HEK293 (cell line): Measurements from ENCODE around the gene ACP4.

Experiments used
- BCL11B ChIP-seq: fragments of 450-650 bp; formaldehyde crosslinking; IDR thresholded peaks from 2 replicates; pipeline ENCODE4 v1.5.1; 2016; ENCODE audit warnings: low read depth, missing biosample characterization, missing genetic modification characterization
- HOXA7 ChIP-seq: sonication (generic); formaldehyde crosslinking; IDR thresholded peaks from 2 replicates; pipeline ENCODE4 v1.8.1; 2022; ENCODE audit warnings: missing genetic modification reagents, borderline replicate concordance
- MZF1 ChIP-seq: fragments of 450-650 bp; formaldehyde crosslinking; IDR thresholded peaks from 2 replicates; pipeline ENCODE4 v1.5.1; 2017; ENCODE audit warnings: missing biosample characterization, missing genetic modification characterization, borderline replicate concordance
- RBAK ChIP-seq: fragments of 450-650 bp; formaldehyde crosslinking; IDR thresholded peaks from 2 replicates; pipeline ENCODE4 v1.5.1; 2016; ENCODE audit warnings: missing biosample characterization, missing genetic modification characterization
- SCRT2 ChIP-seq: fragments of 450-650 bp; formaldehyde crosslinking; IDR thresholded peaks from 2 replicates; pipeline ENCODE4 v1.5.1; 2016; ENCODE audit warnings: missing biosample characterization, missing genetic modification characterization
- SP2 ChIP-seq: fragments of 450-650 bp; formaldehyde crosslinking; IDR thresholded peaks from 2 replicates; pipeline ENCODE4 v1.5.1; 2016; ENCODE audit warnings: missing biosample characterization, missing genetic modification characterization
- SP3 ChIP-seq: fragments of 450-650 bp; formaldehyde crosslinking; IDR thresholded peaks from 2 replicates; pipeline ENCODE4 v1.5.1; 2016; ENCODE audit warnings: missing biosample characterization, missing genetic modification characterization
- YY1 ChIP-seq: fragments of 450-650 bp; formaldehyde crosslinking; IDR thresholded peaks from 2 replicates; pipeline ENCODE4 v1.5.1; 2018; ENCODE audit warnings: missing biosample characterization, missing genetic modification characterization
- YY2 ChIP-seq: fragments of 450-650 bp; formaldehyde crosslinking; IDR thresholded peaks from 2 replicates; pipeline ENCODE4 v1.5.1; 2016; ENCODE audit warnings: missing biosample characterization, missing genetic modification characterization
- ZBTB7A ChIP-seq: fragments of 450-650 bp; formaldehyde crosslinking; IDR thresholded peaks from 2 replicates; pipeline ENCODE4 v1.5.1; 2016; ENCODE audit warnings: low read depth, missing biosample characterization, missing genetic modification characterization
- ZNF112 ChIP-seq: fragments of 450-650 bp; formaldehyde crosslinking; IDR thresholded peaks from 2 replicates; pipeline ENCODE4 v1.5.0; 2017; ENCODE audit warnings: missing biosample characterization, missing genetic modification characterization
- ZNF350 ChIP-seq: fragments of 450-650 bp; formaldehyde crosslinking; IDR thresholded peaks from 2 replicates; pipeline ENCODE4 v1.5.0; 2017; ENCODE audit warnings: missing biosample characterization, mild to moderate bottlenecking, missing genetic modification characterization
- ZNF391 ChIP-seq: fragments of 450-650 bp; formaldehyde crosslinking; IDR thresholded peaks from 2 replicates; pipeline ENCODE4 v1.5.1; 2016; ENCODE audit warnings: low read depth, missing biosample characterization, missing genetic modification characterization, borderline replicate concordance
- ZNF404 ChIP-seq: fragments of 450-650 bp; formaldehyde crosslinking; IDR thresholded peaks from 2 replicates; pipeline ENCODE4 v1.5.1; 2017; ENCODE audit warnings: missing biosample characterization, missing genetic modification characterization
- ZNF560 ChIP-seq: fragments of 450-650 bp; formaldehyde crosslinking; IDR thresholded peaks from 2 replicates; pipeline ENCODE4 v1.5.1; 2017; ENCODE audit warnings: missing biosample characterization, missing genetic modification characterization, borderline replicate concordance
- ZNF596 ChIP-seq: fragments of 450-650 bp; IDR thresholded peaks from 2 replicates; pipeline ENCODE4 v1.5.0; 2018; ENCODE audit warnings: missing biosample characterization, mild to moderate bottlenecking, missing genetic modification characterization, moderate library complexity
- ZNF626 ChIP-seq: fragments of 450-650 bp; sonication (Bioruptor Pico); formaldehyde crosslinking; IDR thresholded peaks from 2 replicates; pipeline ENCODE4 v1.5.1; 2018; ENCODE audit warnings: missing biosample characterization, missing genetic modification characterization, inconsistent platforms
- ZNF660 ChIP-seq: fragments of 450-650 bp; IDR thresholded peaks from 2 replicates; pipeline ENCODE4 v1.5.1; 2018; ENCODE audit warnings: missing biosample characterization, mild to moderate bottlenecking, missing genetic modification characterization
- ZNF843 ChIP-seq: fragments of 450-650 bp; formaldehyde crosslinking; IDR thresholded peaks from 2 replicates; pipeline ENCODE4 v1.5.1; 2016; ENCODE audit warnings: missing biosample characterization, missing genetic modification characterization
- TF ChIP-seq, protein P1 (sequence below): fragments of 450-650 bp; formaldehyde crosslinking; IDR thresholded peaks from 2 replicates; pipeline ENCODE4 v1.5.1; 2016; ENCODE audit warnings: missing biosample characterization, missing genetic modification characterization
- TF ChIP-seq, protein P2 (sequence below): fragments of 450-650 bp; formaldehyde crosslinking; IDR thresholded peaks from 2 replicates; pipeline ENCODE4 v1.5.1; 2016; ENCODE audit warnings: missing biosample characterization, missing genetic modification characterization
- TF ChIP-seq, protein P3 (sequence below): fragments of 450-650 bp; formaldehyde crosslinking; IDR thresholded peaks from 2 replicates; pipeline ENCODE4 v1.5.1; 2016; ENCODE audit warnings: missing biosample characterization, missing genetic modification characterization
- TF ChIP-seq, protein P4 (sequence below): fragments of 450-650 bp; formaldehyde crosslinking; IDR thresholded peaks from 2 replicates; pipeline ENCODE4 v1.5.1; 2016; ENCODE audit warnings: missing biosample characterization, missing genetic modification characterization
- TF ChIP-seq, protein P5 (sequence below): fragments of 450-650 bp; formaldehyde crosslinking; IDR thresholded peaks from 2 replicates; pipeline ENCODE4 v1.5.1; 2016; ENCODE audit warnings: missing biosample characterization, missing genetic modification characterization
- TF ChIP-seq, protein P6 (sequence below): fragments of 450-650 bp; formaldehyde crosslinking; IDR thresholded peaks from 2 replicates; pipeline ENCODE4 v1.5.1; 2016; ENCODE audit warnings: missing biosample characterization, missing genetic modification characterization

Gene ACP4

DNA sequence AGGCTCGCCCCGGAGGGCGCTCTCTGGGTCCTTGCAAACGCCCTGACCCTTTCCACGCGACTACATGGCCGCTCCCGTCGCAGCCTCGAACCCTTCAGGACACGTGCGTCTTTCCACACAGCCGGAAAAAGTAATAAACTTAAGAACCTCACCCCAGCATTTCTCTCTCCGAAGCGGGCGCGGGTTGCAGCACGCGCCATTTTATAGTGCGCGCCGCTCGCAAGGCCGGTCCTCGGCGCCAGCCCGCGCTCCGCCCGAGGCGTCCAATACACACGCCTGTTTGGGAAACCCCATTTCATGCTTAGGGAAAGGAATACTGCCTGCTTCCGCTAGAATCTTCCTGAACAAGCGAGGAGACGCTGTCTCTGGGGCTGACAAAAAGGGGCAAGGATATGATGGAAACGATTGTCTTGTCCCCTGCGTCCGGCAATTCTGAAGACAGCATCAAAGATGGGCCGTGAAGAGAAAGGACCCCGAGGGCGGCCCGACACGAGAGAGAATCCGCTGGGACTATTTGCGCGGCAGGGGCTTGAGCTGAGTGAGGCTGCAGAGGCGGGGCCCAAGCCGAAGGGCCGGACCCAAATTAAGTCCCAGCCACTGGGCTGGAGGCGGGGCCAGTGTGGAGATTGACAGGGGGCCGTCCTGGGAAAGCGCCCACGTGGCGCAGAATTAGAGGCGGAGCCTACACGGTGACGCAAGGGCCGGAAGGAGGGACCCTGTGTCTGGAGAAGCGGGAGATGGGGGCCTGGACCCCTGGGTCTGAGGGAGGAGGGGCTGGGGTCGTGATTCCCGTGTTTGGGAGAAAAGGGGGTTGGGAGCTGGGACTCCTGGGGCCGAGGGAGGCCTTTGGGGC is 14.4 kb downstream of the ACP4 start (continued):
- no peak for TF ChIP-seq SCRT2 (tag by site-specific recombination)
- TF ChIP-seq ZBTB7A (tag by site-specific recombination), result no peak
- TF ChIP-seq, protein P1, sequence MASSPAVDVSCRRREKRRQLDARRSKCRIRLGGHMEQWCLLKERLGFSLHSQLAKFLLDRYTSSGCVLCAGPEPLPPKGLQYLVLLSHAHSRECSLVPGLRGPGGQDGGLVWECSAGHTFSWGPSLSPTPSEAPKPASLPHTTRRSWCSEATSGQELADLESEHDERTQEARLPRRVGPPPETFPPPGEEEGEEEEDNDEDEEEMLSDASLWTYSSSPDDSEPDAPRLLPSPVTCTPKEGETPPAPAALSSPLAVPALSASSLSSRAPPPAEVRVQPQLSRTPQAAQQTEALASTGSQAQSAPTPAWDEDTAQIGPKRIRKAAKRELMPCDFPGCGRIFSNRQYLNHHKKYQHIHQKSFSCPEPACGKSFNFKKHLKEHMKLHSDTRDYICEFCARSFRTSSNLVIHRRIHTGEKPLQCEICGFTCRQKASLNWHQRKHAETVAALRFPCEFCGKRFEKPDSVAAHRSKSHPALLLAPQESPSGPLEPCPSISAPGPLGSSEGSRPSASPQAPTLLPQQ (tag by site-specific recombination), result peak; percentile 76
- TF ChIP-seq ZNF404, result no peak
- TF ChIP-seq MZF1 (tag by site-specific recombination), result no peak
- TF ChIP-seq RBAK (tag by site-specific recombination), result no peak
- TF ChIP-seq, protein P2, sequence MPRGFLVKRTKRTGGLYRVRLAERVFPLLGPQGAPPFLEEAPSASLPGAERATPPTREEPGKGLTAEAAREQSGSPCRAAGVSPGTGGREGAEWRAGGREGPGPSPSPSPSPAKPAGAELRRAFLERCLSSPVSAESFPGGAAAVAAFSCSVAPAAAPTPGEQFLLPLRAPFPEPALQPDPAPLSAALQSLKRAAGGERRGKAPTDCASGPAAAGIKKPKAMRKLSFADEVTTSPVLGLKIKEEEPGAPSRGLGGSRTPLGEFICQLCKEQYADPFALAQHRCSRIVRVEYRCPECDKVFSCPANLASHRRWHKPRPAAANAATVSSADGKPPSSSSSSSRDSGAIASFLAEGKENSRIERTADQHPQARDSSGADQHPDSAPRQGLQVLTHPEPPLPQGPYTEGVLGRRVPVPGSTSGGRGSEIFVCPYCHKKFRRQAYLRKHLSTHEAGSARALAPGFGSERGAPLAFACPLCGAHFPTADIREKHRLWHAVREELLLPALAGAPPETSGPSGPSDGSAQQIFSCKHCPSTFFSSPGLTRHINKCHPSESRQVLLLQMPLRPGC (tag by site-specific recombination), result peak; percentile 21; the same call in 1 of the 2 replicates
- peak; percentile 16; the same call in 1 of the 2 replicates for TF ChIP-seq ZNF843 (tag by site-specific recombination)
- TF ChIP-seq SP2 (tag by site-specific recombination), result peak; percentile 98
- TF ChIP-seq ZNF660, result peak; percentile 87
- TF ChIP-seq, protein P3, sequence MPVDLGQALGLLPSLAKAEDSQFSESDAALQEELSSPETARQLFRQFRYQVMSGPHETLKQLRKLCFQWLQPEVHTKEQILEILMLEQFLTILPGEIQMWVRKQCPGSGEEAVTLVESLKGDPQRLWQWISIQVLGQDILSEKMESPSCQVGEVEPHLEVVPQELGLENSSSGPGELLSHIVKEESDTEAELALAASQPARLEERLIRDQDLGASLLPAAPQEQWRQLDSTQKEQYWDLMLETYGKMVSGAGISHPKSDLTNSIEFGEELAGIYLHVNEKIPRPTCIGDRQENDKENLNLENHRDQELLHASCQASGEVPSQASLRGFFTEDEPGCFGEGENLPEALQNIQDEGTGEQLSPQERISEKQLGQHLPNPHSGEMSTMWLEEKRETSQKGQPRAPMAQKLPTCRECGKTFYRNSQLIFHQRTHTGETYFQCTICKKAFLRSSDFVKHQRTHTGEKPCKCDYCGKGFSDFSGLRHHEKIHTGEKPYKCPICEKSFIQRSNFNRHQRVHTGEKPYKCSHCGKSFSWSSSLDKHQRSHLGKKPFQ, result no peak
- TF ChIP-seq YY2 (tag by site-specific recombination), result peak; percentile 88
- TF ChIP-seq ZNF112 (tag by site-specific recombination), result no peak
- TF ChIP-seq ZNF560 (tag by site-specific recombination), result no peak
- peak; percentile 50; the same call in 1 of the 2 replicates for TF ChIP-seq ZNF391 (tag by site-specific recombination)
- TF ChIP-seq ZNF596 (tag by site-specific recombination), result peak; percentile 37; the same call in 1 of the 2 replicates
- TF ChIP-seq, protein P4, sequence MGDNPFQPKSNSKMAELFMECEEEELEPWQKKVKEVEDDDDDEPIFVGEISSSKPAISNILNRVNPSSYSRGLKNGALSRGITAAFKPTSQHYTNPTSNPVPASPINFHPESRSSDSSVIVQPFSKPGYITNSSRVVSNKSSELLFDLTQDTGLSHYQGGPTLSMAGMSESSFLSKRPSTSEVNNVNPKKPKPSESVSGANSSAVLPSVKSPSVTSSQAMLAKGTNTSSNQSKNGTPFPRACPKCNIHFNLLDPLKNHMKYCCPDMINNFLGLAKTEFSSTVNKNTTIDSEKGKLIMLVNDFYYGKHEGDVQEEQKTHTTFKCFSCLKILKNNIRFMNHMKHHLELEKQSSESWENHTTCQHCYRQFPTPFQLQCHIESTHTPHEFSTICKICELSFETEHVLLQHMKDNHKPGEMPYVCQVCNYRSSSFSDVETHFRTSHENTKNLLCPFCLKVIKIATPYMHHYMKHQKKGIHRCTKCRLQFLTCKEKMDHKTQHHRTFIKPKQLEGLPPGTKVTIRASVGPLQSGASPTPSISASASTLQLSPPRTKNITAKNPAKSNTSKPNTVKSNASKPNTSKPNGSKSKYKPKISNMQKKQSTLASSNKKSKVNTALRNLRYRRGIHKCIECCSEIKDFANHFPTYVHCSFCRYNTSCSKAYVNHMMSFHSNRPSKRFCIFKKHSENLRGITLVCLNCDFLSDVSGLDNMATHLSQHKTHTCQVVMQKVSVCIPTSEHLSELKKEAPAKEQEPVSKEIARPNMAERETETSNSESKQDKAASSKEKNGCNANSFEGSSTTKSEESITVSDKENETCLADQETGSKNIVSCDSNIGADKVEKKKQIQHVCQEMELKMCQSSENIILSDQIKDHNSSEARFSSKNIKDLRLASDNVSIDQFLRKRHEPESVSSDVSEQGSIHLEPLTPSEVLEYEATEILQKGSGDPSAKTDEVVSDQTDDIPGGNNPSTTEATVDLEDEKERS (tag by site-specific recombination), result no peak
- no peak for TF ChIP-seq ZNF350 (tag by site-specific recombination)
- TF ChIP-seq SP3 (tag by site-specific recombination), result peak; percentile 96
- TF ChIP-seq ZNF626 (tag by site-specific recombination), result no peak
- peak; percentile 75 for TF ChIP-seq YY1 (tag by site-specific recombination)
- TF ChIP-seq, protein P5, sequence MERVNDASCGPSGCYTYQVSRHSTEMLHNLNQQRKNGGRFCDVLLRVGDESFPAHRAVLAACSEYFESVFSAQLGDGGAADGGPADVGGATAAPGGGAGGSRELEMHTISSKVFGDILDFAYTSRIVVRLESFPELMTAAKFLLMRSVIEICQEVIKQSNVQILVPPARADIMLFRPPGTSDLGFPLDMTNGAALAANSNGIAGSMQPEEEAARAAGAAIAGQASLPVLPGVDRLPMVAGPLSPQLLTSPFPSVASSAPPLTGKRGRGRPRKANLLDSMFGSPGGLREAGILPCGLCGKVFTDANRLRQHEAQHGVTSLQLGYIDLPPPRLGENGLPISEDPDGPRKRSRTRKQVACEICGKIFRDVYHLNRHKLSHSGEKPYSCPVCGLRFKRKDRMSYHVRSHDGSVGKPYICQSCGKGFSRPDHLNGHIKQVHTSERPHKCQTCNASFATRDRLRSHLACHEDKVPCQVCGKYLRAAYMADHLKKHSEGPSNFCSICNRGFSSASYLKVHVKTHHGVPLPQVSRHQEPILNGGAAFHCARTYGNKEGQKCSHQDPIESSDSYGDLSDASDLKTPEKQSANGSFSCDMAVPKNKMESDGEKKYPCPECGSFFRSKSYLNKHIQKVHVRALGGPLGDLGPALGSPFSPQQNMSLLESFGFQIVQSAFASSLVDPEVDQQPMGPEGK (tag by site-specific recombination), result peak; percentile 83
- TF ChIP-seq, protein P6, sequence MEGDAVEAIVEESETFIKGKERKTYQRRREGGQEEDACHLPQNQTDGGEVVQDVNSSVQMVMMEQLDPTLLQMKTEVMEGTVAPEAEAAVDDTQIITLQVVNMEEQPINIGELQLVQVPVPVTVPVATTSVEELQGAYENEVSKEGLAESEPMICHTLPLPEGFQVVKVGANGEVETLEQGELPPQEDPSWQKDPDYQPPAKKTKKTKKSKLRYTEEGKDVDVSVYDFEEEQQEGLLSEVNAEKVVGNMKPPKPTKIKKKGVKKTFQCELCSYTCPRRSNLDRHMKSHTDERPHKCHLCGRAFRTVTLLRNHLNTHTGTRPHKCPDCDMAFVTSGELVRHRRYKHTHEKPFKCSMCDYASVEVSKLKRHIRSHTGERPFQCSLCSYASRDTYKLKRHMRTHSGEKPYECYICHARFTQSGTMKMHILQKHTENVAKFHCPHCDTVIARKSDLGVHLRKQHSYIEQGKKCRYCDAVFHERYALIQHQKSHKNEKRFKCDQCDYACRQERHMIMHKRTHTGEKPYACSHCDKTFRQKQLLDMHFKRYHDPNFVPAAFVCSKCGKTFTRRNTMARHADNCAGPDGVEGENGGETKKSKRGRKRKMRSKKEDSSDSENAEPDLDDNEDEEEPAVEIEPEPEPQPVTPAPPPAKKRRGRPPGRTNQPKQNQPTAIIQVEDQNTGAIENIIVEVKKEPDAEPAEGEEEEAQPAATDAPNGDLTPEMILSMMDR (tag by site-specific recombination), result no peak
- TF ChIP-seq HOXA7 (CRISPR knock-in tag), result no peak
- TF ChIP-seq BCL11B, result 0 out of 2 replicates have a peak, but pooled peaks have one; percentile 6
